ENCODE measurements around the gene RIN3.
"Not testable (repeated sequence)": the region's sequence is repeated elsewhere in the genome, so short reads cannot be mapped to it uniquely, and the experiment has no call there.

RIN3 gene

GRCh38 chr14:92680330-92680729 lies 166.7 kb downstream of the RIN3 start:
- DNase-seq; ATAC-seq (replicated peaks); H3K9me3 Mint-ChIP-seq; H3K4me3 Mint-ChIP-seq; H3K27me3 Mint-ChIP-seq: not testable (repeated sequence)
- H3K27ac Mint-ChIP-seq, result peak overlapping the region; percentile 80 to 90
- peaks cover 41% of the 10 kb centered on the region for H3K36me3 Mint-ChIP-seq (ENCODE audit: insufficient read depth)
- peaks cover 21 to 25% of the 10 kb centered on the region in 2 donors for H3K4me1 Mint-ChIP-seq (ENCODE audit: low read depth in 2 of 2)

GRCh38 chr14:92680781-92681650 lies 167.4 kb downstream of the RIN3 start:
- Mint-ChIP-seq H3K4me1 (ENCODE audit: low read depth in 2 of 2) (peaks cover 20 to 24% of the 10 kb centered on the region in 2 donors), H3K27ac (peak overlapping the region; percentile 83 to 90), H3K4me3 (peak overlapping the region in 1 of 2 donors; percentile 38), H3K36me3 (ENCODE audit: insufficient read depth) (peaks cover 40% of the 10 kb centered on the region), H3K9me3 (no peaks in the 10 kb centered on the region), H3K27me3 (no peaks in the 10 kb centered on the region)
- peak; percentile 83 for ATAC-seq (replicated peaks)
- peak; percentile 73 to 78 (median 76) for DNase-seq

GRCh38 chr14:92683041-92683440 lies 169.5 kb downstream of the RIN3 start:
- Mint-ChIP-seq H3K9me3 (no peaks in the 10 kb centered on the region), H3K27ac (no peak overlapping the region), H3K36me3 (ENCODE audit: insufficient read depth) (peaks cover 46% of the 10 kb centered on the region), H3K4me1 (ENCODE audit: low read depth in 2 of 2) (peaks cover 7 to 11% of the 10 kb centered on the region in 2 donors), H3K4me3 (no peak overlapping the region), H3K27me3 (no peaks in the 10 kb centered on the region)
- ATAC-seq (replicated peaks), result no peak
- DNase-seq, result no peak

GRCh38 chr14:92684801-92685560 lies 171.4 kb downstream of the RIN3 start:
- Mint-ChIP-seq H3K27me3 (no peaks in the 10 kb centered on the region), H3K27ac (no peak overlapping the region), H3K4me1 (ENCODE audit: low read depth in 2 of 2) (peaks cover 7 to 11% of the 10 kb centered on the region in 2 donors), H3K4me3 (no peak overlapping the region), H3K9me3 (no peaks in the 10 kb centered on the region), H3K36me3 (ENCODE audit: insufficient read depth) (peaks cover 49% of the 10 kb centered on the region)
- DNase-seq (no peak), ATAC-seq (replicated peaks) (no peak)

- no peaks in the 10 kb centered on the region for H3K9me3 Mint-ChIP-seq
- peak overlapping the region in 1 of 2 donors; percentile 57 for H3K27ac Mint-ChIP-seq
- no peak for ATAC-seq (replicated peaks)
- peaks cover 50% of the 10 kb centered on the region for H3K36me3 Mint-ChIP-seq (ENCODE audit: insufficient read depth)
- H3K4me1 Mint-ChIP-seq (ENCODE audit: low read depth in 2 of 2), result peaks cover 7 to 11% of the 10 kb centered on the region in 2 donors
- no peak overlapping the region for H3K4me3 Mint-ChIP-seq
- no peaks in the 10 kb centered on the region for H3K27me3 Mint-ChIP-seq
- DNase-seq, result no peak
These were observed 172.3 kb downstream of the RIN3 start for GRCh38 chr14:92685784-92686355.

- H3K9me3 Mint-ChIP-seq, result no peaks in the 10 kb centered on the region
- no peak for DNase-seq
- H3K4me1 Mint-ChIP-seq (ENCODE audit: low read depth in 2 of 2), result peaks cover 1 to 5% of the 10 kb centered on the region in 2 donors
- H3K27ac Mint-ChIP-seq, result peak overlapping the region in 1 of 2 donors; percentile 57
- no peaks in the 10 kb centered on the region for H3K27me3 Mint-ChIP-seq
- ATAC-seq (replicated peaks), result no peak
- H3K36me3 Mint-ChIP-seq (ENCODE audit: insufficient read depth), result peaks cover 44% of the 10 kb centered on the region
- no peak overlapping the region for H3K4me3 Mint-ChIP-seq
These were observed 172.9 kb downstream of the RIN3 start for GRCh38 chr14:92686411-92686899.

- ATAC-seq (replicated peaks), result no peak
- peak overlapping the region in 1 of 2 donors; percentile 57 for H3K27ac Mint-ChIP-seq
These were observed 173.4 kb downstream of the RIN3 start for GRCh38 chr14:92686900-92687427.

GRCh38 chr14:92687681-92688433 lies 174.3 kb downstream of the RIN3 start:
- peaks cover 9% of the 10 kb centered on the region in 2 donors for H3K4me1 Mint-ChIP-seq (ENCODE audit: low read depth in 2 of 2)
- H3K27me3 Mint-ChIP-seq, result no peaks in the 10 kb centered on the region
- ATAC-seq (replicated peaks) (no peak), DNase-seq (no peak)
- no peak overlapping the region for H3K4me3 Mint-ChIP-seq
- no peak overlapping the region for H3K27ac Mint-ChIP-seq
- peaks cover 39% of the 10 kb centered on the region for H3K36me3 Mint-ChIP-seq (ENCODE audit: insufficient read depth)
- H3K9me3 Mint-ChIP-seq, result no peaks in the 10 kb centered on the region

More at GRCh38 chr14:92686900-92687427, 173.4 kb downstream of the RIN3 start:
- DNase-seq, result peak in 1 of 3 experiments; percentile 80
- H3K27me3 Mint-ChIP-seq, result no peaks in the 10 kb centered on the region
- no peak overlapping the region for H3K4me3 Mint-ChIP-seq
- peaks cover 2 to 4% of the 10 kb centered on the region in 2 donors for H3K4me1 Mint-ChIP-seq (ENCODE audit: low read depth in 2 of 2)
- no peaks in the 10 kb centered on the region for H3K9me3 Mint-ChIP-seq
- H3K36me3 Mint-ChIP-seq (ENCODE audit: insufficient read depth), result peaks cover 42% of the 10 kb centered on the region

- no peaks in the 10 kb centered on the region for H3K27me3 Mint-ChIP-seq
- DNase-seq, result no peak
- peaks cover 9 to 13% of the 10 kb centered on the region in 2 donors for H3K4me1 Mint-ChIP-seq (ENCODE audit: low read depth in 2 of 2)
- peaks cover 36% of the 10 kb centered on the region for H3K36me3 Mint-ChIP-seq (ENCODE audit: insufficient read depth)
- no peaks in the 10 kb centered on the region for H3K9me3 Mint-ChIP-seq
- H3K4me3 Mint-ChIP-seq, result no peak overlapping the region
- ATAC-seq (replicated peaks), result no peak
- H3K27ac Mint-ChIP-seq, result peak overlapping the region in 1 of 2 donors; percentile 51
These were observed 175.1 kb downstream of the RIN3 start for GRCh38 chr14:92688434-92689375.

GRCh38 chr14:92690171-92691011 lies 176.8 kb downstream of the RIN3 start:
- no peaks in the 10 kb centered on the region for H3K9me3 Mint-ChIP-seq
- no peak for ATAC-seq (replicated peaks)
- H3K27me3 Mint-ChIP-seq, result no peaks in the 10 kb centered on the region
- DNase-seq, result no peak
- H3K4me1 Mint-ChIP-seq (ENCODE audit: low read depth in 2 of 2), result peaks cover 13 to 14% of the 10 kb centered on the region in 2 donors
- H3K4me3 Mint-ChIP-seq, result no peak overlapping the region
- peak overlapping the region in 1 of 2 donors; percentile 51 for H3K27ac Mint-ChIP-seq
- H3K36me3 Mint-ChIP-seq (ENCODE audit: insufficient read depth), result peaks cover 32% of the 10 kb centered on the region

GRCh38 chr14:92692822-92693226 lies 179.2 kb downstream of the RIN3 start:
- Mint-ChIP-seq H3K4me1 (ENCODE audit: low read depth in 2 of 2) (peaks cover 13 to 14% of the 10 kb centered on the region in 2 donors), H3K36me3 (ENCODE audit: insufficient read depth) (peaks cover 27% of the 10 kb centered on the region), H3K9me3 (no peaks in the 10 kb centered on the region), H3K4me3 (no peak overlapping the region), H3K27me3 (no peaks in the 10 kb centered on the region), H3K27ac (peak overlapping the region in 1 of 2 donors; percentile 89)
- ATAC-seq (replicated peaks) (peak; percentile 68), DNase-seq (peak in 2 of 3 experiments; percentile 21 to 26)
